SK-N-SH (cell line): ENCODE measurements around the gene HDLBP. TPM values are rescaled to one million over a fixed set of nuclear protein-coding genes. Genes with fewer than 3 reads are reported as not detected.

ENCODE experiments used
- CTCF ChIA-PET: fragments of 300-600, 350-600 bp; formaldehyde crosslinking; extraction: SDS; loops from one replicate; lab custom pipeline; 2021; lab: Yijun Ruan, JAX
- POLR2A ChIA-PET: fragments of 350-600 bp; sonication (Branson Sonifier 250); formaldehyde crosslinking; extraction: SDS; loops from one replicate; lab custom pipeline; 2020; ENCODE audit warnings: antibody characterized with exemption, inconsistent platforms; lab: Yijun Ruan, JAX
- DNase-seq: peaks from one replicate; pipeline ENCODE4 v3.0.0; 2012
- H2AFZ ChIP-seq: fragments of 200-600 bp; sonication (generic); 2 replicates; pipeline ENCODE4 v1.8.1; 2016; ENCODE audit warnings: antibody characterized with exemption, mild to moderate bottlenecking, low read depth
- H3F3A ChIP-seq: fragments of 200-600 bp; sonication (generic); replicated peaks from 2 replicates; pipeline ENCODE3; 2016; ENCODE audit warnings: antibody characterized with exemption, mild to moderate bottlenecking; ENCODE audit not compliant: insufficient read depth
- H3K27ac ChIP-seq, 2 experiments: fragments of 200-500 bp in 1 of 2; fragments of 200-600 bp in 1 of 2; sonication (Bioruptor generic) in 1 of 2; sonication (generic), shearing (Covaris generic) in 1 of 2; 2 replicates each; pipeline versions ENCODE4 v1.5.1 to v1.6.1; 2014 to 2016; ENCODE audit warnings: low read depth in 2 of 2, inconsistent platforms in 1 of 2, low read length in 1 of 2, mild to moderate bottlenecking in 1 of 2, mixed read lengths in 1 of 2
- H3K27me3 ChIP-seq: fragments of 200-600 bp; sonication (generic), shearing (Covaris generic); 2 replicates; pipeline ENCODE4 v1.6.1; 2016; ENCODE audit warnings: mixed run types; ENCODE audit not compliant: insufficient read depth
- H3K36me3 ChIP-seq, 2 experiments: fragments of 200-500 bp in 1 of 2; fragments of 200-600 bp in 1 of 2; sonication (Bioruptor generic) in 1 of 2; sonication (generic) in 1 of 2; replicated peaks in 1 of 2; 2 replicates each; pipeline versions ENCODE3 to v1.5.1; 2014 to 2016; ENCODE audit warnings: low read length in 1 of 2, mild to moderate bottlenecking in 1 of 2; ENCODE audit not compliant: insufficient read depth in 2 of 2, control insufficient read depth in 1 of 2
- H3K4me1 ChIP-seq, 2 experiments: fragments of 200-500 bp in 1 of 2; fragments of 200-600 bp in 1 of 2; sonication (Bioruptor generic) in 1 of 2; sonication (generic), shearing (Covaris generic) in 1 of 2; 2 replicates each; pipeline versions ENCODE4 v1.5.1 to v1.6.1; 2014 to 2016; ENCODE audit warnings: low read depth in 1 of 2, low read length in 1 of 2, mixed run types in 1 of 2; ENCODE audit not compliant: insufficient read depth in 2 of 2, control insufficient read depth in 1 of 2
- H3K4me2 ChIP-seq: fragments of 200-600 bp; sonication (generic), shearing (Covaris generic); 2 replicates; pipeline ENCODE4 v1.6.1; 2017; ENCODE audit warnings: mixed run types
- H3K4me3 ChIP-seq, 2 experiments: fragments of 200-500 bp in 1 of 2; fragments of 200-600 bp in 1 of 2; sonication (Bioruptor generic) in 1 of 2; sonication (generic), shearing (Covaris generic) in 1 of 2; 2 replicates each; pipeline versions ENCODE4 v1.5.1 to v1.8.1; 2014 to 2016; ENCODE audit warnings: low read depth in 2 of 2, inconsistent platforms in 1 of 2, low read length in 1 of 2, mild to moderate bottlenecking in 1 of 2, mixed read lengths in 1 of 2, moderate library complexity in 1 of 2
- H3K79me2 ChIP-seq: fragments of 200-600 bp; sonication (generic); 2 replicates; pipeline ENCODE4 v1.8.1; 2017; ENCODE audit warnings: mild to moderate bottlenecking; ENCODE audit not compliant: insufficient read depth
- H3K9ac ChIP-seq: fragments of 200-600 bp; sonication (generic); 2 replicates; pipeline ENCODE4 v1.6.1; 2017; ENCODE audit warnings: mixed run types
- H3K9me2 ChIP-seq: fragments of 200-600 bp; sonication (generic); 2 replicates; pipeline ENCODE4 v1.6.1; 2017; ENCODE audit warnings: mixed run types
- H3K9me3 ChIP-seq: fragments of 200-600 bp; sonication (generic); 2 replicates; pipeline ENCODE4 v1.6.1; 2017; ENCODE audit warnings: mixed run types, mild to moderate bottlenecking, moderate library complexity
- H4K20me1 ChIP-seq: fragments of 200-600 bp; sonication (generic); 2 replicates; pipeline ENCODE4 v1.6.1; 2017; ENCODE audit warnings: mild to moderate bottlenecking, mixed run types; ENCODE audit not compliant: insufficient read depth
- CHD2 ChIP-seq: fragments of 150-350 bp; IDR thresholded peaks from 2 replicates; pipeline ENCODE4 v1.6.1; 2018; ENCODE audit warnings: low read length; ENCODE audit not compliant: partially characterized antibody
- CTCF ChIP-seq: fragments of 200-600 bp; sonication (generic); IDR thresholded peaks from 2 replicates; pipeline ENCODE4 v1.6.1; 2017; ENCODE audit warnings: antibody characterized with exemption, mild to moderate bottlenecking, moderate library complexity
- ELF1 ChIP-seq: IDR thresholded peaks from 2 replicates; pipeline ENCODE4 v1.4.0; 2012
- EP300 ChIP-seq, 2 experiments: IDR thresholded peaks; 2 replicates each; pipeline versions ENCODE4 v1.4.0 to v1.6.1; 2012; ENCODE audit warnings: borderline replicate concordance in 1 of 2, low read depth in 1 of 2, low read length in 1 of 2
- GABPA ChIP-seq: IDR thresholded peaks from 2 replicates; pipeline ENCODE4 v1.4.0; 2012; ENCODE audit warnings: low read depth, mild to moderate bottlenecking
- GATA2 ChIP-seq: sonication (generic); formaldehyde crosslinking; IDR thresholded peaks from 2 replicates; pipeline ENCODE4 v1.5.0; 2020; ENCODE audit warnings: mild to moderate bottlenecking, missing genetic modification reagents
- IRF3 ChIP-seq: fragments of 150-350 bp; IDR thresholded peaks from 2 replicates; pipeline ENCODE4 v1.6.1; 2016; ENCODE audit warnings: mild to moderate bottlenecking, low read depth, low read length
- MXI1 ChIP-seq: IDR thresholded peaks from 2 replicates; pipeline ENCODE4 v1.6.1; 2012; ENCODE audit warnings: mild to moderate bottlenecking, low read depth, low read length, improper control_type of control experiment
- PBX3 ChIP-seq: IDR thresholded peaks from 2 replicates; pipeline ENCODE4; 2012
- POLR2AphosphoS5 ChIP-seq: IDR thresholded peaks from 2 replicates; pipeline ENCODE4 v1.6.1; 2012; ENCODE audit warnings: low read depth, low read length
- REST ChIP-seq: IDR thresholded peaks from 2 replicates; pipeline ENCODE4 v1.6.1; 2012; ENCODE audit warnings: mild to moderate bottlenecking, low read depth, low read length, moderate library complexity
- RFX5 ChIP-seq: IDR thresholded peaks from 2 replicates; pipeline ENCODE4 v1.6.1; 2012; ENCODE audit warnings: mild to moderate bottlenecking, improper control_type of control experiment, low read length
- SIN3A ChIP-seq: IDR thresholded peaks from 2 replicates; pipeline ENCODE4 v1.6.1; 2012; ENCODE audit warnings: low read depth, mild to moderate bottlenecking, low read length, moderate library complexity, borderline replicate concordance
- SMC3 ChIP-seq: IDR thresholded peaks from 2 replicates; pipeline ENCODE4 v1.6.1; 2012; ENCODE audit warnings: low read depth, low read length, improper control_type of control experiment
- TEAD4 ChIP-seq: IDR thresholded peaks from 2 replicates; pipeline ENCODE4 v1.4.0; 2012; ENCODE audit warnings: mild to moderate bottlenecking, borderline replicate concordance; ENCODE audit not compliant: insufficient read depth
- USF1 ChIP-seq: IDR thresholded peaks from 2 replicates; pipeline ENCODE4 v1.4.0; 2012; ENCODE audit warnings: low read depth, borderline replicate concordance
- ZBTB33 ChIP-seq: IDR thresholded peaks from 2 replicates; pipeline ENCODE4 v1.4.0; 2012; ENCODE audit warnings: low read depth, borderline replicate concordance
- WGBS: methylation state at CpG from one replicate; pipeline ENCODE4 v1.1.6; 2017; ENCODE audit warnings: low lambda C conversion rate; 5-methylcytosine and 5-hydroxymethylcytosine counted together
- polyA plus RNA-seq, 3 experiments: library from polyadenylated mRNA; depleted of rRNA; stranded (reverse); fragments of >200 nt; gene quantifications; 2 replicates each; pipeline ENCODE4 v1.2.3, GENCODE V29; 2012

HDLBP gene
- polyA plus RNA-seq, 1 of the 3 experiments (the other 2 are of a cell fraction): 263 TPM

- no peak for TF ChIP-seq SIN3A
Measured at GRCh38 chr2:241268716-241269445, 46.6 kb downstream of the HDLBP start (continued).

GRCh38 chr2:241268306-241268705 is 47.2 kb downstream of the HDLBP start:
- 88% methylated on average over 7 of the region's 7 CpGs for WGBS

More at GRCh38 chr2:241268306-241268705, 47.2 kb downstream of the HDLBP start:
- Histone ChIP-seq H3K27me3 (no peaks in the 10 kb centered on the region), H4K20me1 (peaks cover 82% of the 10 kb centered on the region), H3K9me3 (no peaks in the 10 kb centered on the region), H3F3A (peaks cover 4% of the 10 kb centered on the region), H2AFZ (no peak overlapping the region), H3K79me2 (peaks cover 96% of the 10 kb centered on the region), H3K9me2 (no peaks in the 10 kb centered on the region), H3K4me3 (no peak overlapping the region), H3K9ac (no peak overlapping the region), H3K36me3 (peaks cover 36 to 47% of the 10 kb centered on the region in 2 experiments)
- POLR2A ChIA-PET: no interaction called here
- no peak for DNase-seq
- TF ChIP-seq POLR2AphosphoS5: no peak
- TF ChIP-seq EP300 (IDR thresholded peaks at IDR 0.05; ENCODE audit: borderline replicate concordance in 1 of 2, low read depth in 1 of 2, low read length in 1 of 2): no peak
- no peak for TF ChIP-seq SMC3
- no peak for TF ChIP-seq CHD2
- TF ChIP-seq GATA2 (CRISPR knock-in tag): no peak
- no peak for TF ChIP-seq TEAD4
- no peak for TF ChIP-seq MXI1
- no peak for TF ChIP-seq IRF3
- TF ChIP-seq ELF1: no peak
- TF ChIP-seq CTCF: no peak
- TF ChIP-seq USF1: no peak
- TF ChIP-seq REST: no peak
- TF ChIP-seq PBX3: no peak
- no peak for TF ChIP-seq RFX5
- TF ChIP-seq GABPA: no peak
- TF ChIP-seq ZBTB33: no peak
- TF ChIP-seq, all 33 proteins: peak for 0
- Histone ChIP-seq H3K27ac (no peak overlapping the region), H3K4me1 (peaks cover 15 to 32% of the 10 kb centered on the region in 2 experiments; a peak in 3 of 4 replicates), H3K4me2 (no peak overlapping the region)
- CTCF ChIA-PET: interaction anchor here (1.6 to 2.0 kb wide), 2 partner anchors 10 to 47 kb away, joined by 7 to 8 read pairs; partner anchors contain the start of genes HDLBP and SEPTIN2
